K562 (cell line): ENCODE measurements around the gene RPL28. TPM values are rescaled to one million over a fixed set of nuclear protein-coding genes. Genes with fewer than 3 reads are reported as not detected.

Experiments used
- ATAC-seq: fragments of 200-7000 bp; cut with Tn5 transposase; 3 replicates; pipeline ENCODE4 v1.9.1; 2020; ENCODE audit warnings: moderate library complexity
- BruUV-seq: library from RNA; stranded (reverse); fragments of 400-500 nt; replicated peaks from 2 replicates; lab custom pipeline; 2021; lab: Mats Ljungman, UMichigan
- CTCF ChIA-PET: fragments of 300-600 bp; formaldehyde crosslinking; extraction: SDS; loops from one replicate; lab custom pipeline; 2021; ENCODE audit warnings: low intra/inter-chr PET ratio; lab: Yijun Ruan, JAX
- POLR2A ChIA-PET: fragments of 300-600, 350-650 bp; sonication (Branson Sonifier 250); formaldehyde crosslinking; extraction: SDS; loops from one replicate; lab custom pipeline; 2021; ENCODE audit warnings: antibody characterized with exemption, inconsistent platforms; lab: Yijun Ruan, JAX
- DNase-seq, 4 experiments: peaks; one replicate each; pipeline versions ENCODE4 v3.0.0 to v3.0.0-alpha.2; 2011 to 2018; ENCODE audit warnings: low spot score in 3 of 4, mixed read lengths in 3 of 4; ENCODE audit errors: extremely low read depth in 1 of 4
- FAIRE-seq: peaks from 2 replicates; lab custom pipeline; 2011; peaks lifted over from hg19 to GRCh38; lab: Jason Lieb, UNC
- H2AFZ ChIP-seq: 2 replicates; pipeline ENCODE4 v1.6.0; 2011; ENCODE audit warnings: low read depth, low read length, control low read depth, inconsistent platforms
- H3K27ac ChIP-seq: fragments of 200-600 bp; 3 replicates; pipeline ENCODE4 v1.8.0; 2011; ENCODE audit warnings: low read depth, mild to moderate bottlenecking, control low read depth, inconsistent platforms, low read length, moderate library complexity, mixed read lengths; ENCODE audit errors: extremely low read depth
- H3K27me3 ChIP-seq, 2 experiments: fragments of 300-600 bp in 1 of 2; 2 replicates in 1 of 2; 3 replicates in 1 of 2; pipeline versions ENCODE4 v1.6.0 to v1.8.0; 2011; ENCODE audit warnings: inconsistent platforms in 2 of 2, low read length in 2 of 2, mild to moderate bottlenecking in 1 of 2, mixed read lengths in 1 of 2, moderate library complexity in 1 of 2; ENCODE audit not compliant: control insufficient read depth in 2 of 2, insufficient read depth in 2 of 2
- H3K36me3 ChIP-seq: fragments of 300-600 bp; 3 replicates; pipeline ENCODE4 v1.8.0; 2011; ENCODE audit warnings: mild to moderate bottlenecking, low read length, inconsistent platforms; ENCODE audit not compliant: control insufficient read depth, insufficient read depth
- H3K4me1 ChIP-seq, 2 experiments: fragments of 200-600 bp in 1 of 2; replicated peaks in 1 of 2; 2 replicates in 1 of 2; 3 replicates in 1 of 2; pipeline versions ENCODE4 v1.5.1 to v1.8.0; 2011; ENCODE audit warnings: inconsistent platforms in 2 of 2, low read length in 2 of 2, mild to moderate bottlenecking in 1 of 2, mixed read lengths in 1 of 2, moderate library complexity in 1 of 2; ENCODE audit not compliant: control insufficient read depth in 2 of 2, insufficient read depth in 2 of 2
- H3K4me2 ChIP-seq: 2 replicates; pipeline ENCODE4 v1.6.1; 2011; ENCODE audit warnings: low read length, control low read depth, inconsistent platforms, mixed read lengths; ENCODE audit not compliant: insufficient read depth
- H3K4me3 ChIP-seq: fragments of 200-600 bp; sonication (generic), shearing (Covaris generic); 2 replicates; pipeline ENCODE4 v1.5.1; 2016; ENCODE audit warnings: control low read depth, inconsistent platforms
- H3K79me2 ChIP-seq: fragments of 200-600 bp; 3 replicates; pipeline ENCODE4 v1.8.0; 2011; ENCODE audit warnings: low read length, inconsistent platforms; ENCODE audit not compliant: control insufficient read depth, insufficient read depth
- H3K9ac ChIP-seq, 2 experiments: 2 replicates each; pipeline versions ENCODE4 v1.6.0 to v1.6.1; 2011; ENCODE audit warnings: low read depth in 2 of 2, low read length in 2 of 2, control low read depth in 1 of 2, inconsistent platforms in 1 of 2, mild to moderate bottlenecking in 1 of 2, mixed read lengths in 1 of 2; ENCODE audit not compliant: insufficient read depth in 1 of 2
- H3K9me1 ChIP-seq: one replicate; pipeline ENCODE4 v1.6.0; 2011; ENCODE audit warnings: inconsistent platforms, mild to moderate bottlenecking, low read length, moderate library complexity; ENCODE audit not compliant: control insufficient read depth, insufficient read depth
- H3K9me3 ChIP-seq: replicated peaks from 2 replicates; pipeline ENCODE4 v1.5.1; 2011; ENCODE audit warnings: low read depth, low read length, inconsistent platforms; ENCODE audit not compliant: control insufficient read depth, insufficient read depth
- H4K20me1 ChIP-seq: replicated peaks from 2 replicates; pipeline ENCODE4 v1.6.1; 2011; ENCODE audit warnings: low read length, inconsistent platforms, mixed read lengths; ENCODE audit not compliant: control insufficient read depth, insufficient read depth
- FIP1L1 ChIP-seq: fragments of 200-400 bp; formaldehyde crosslinking; IDR thresholded peaks from 2 replicates; pipeline ENCODE4 v1.6.1; 2018; ENCODE audit warnings: mild to moderate bottlenecking, low read depth, low read length; ENCODE audit not compliant: poor library complexity, severe bottlenecking
- ILF3 ChIP-seq: fragments of 450-650 bp; IDR thresholded peaks from 2 replicates; pipeline ENCODE4 v1.6.1; 2018; ENCODE audit warnings: antibody characterized with exemption, mild to moderate bottlenecking, moderate library complexity, borderline replicate concordance
- NCOR1 ChIP-seq: fragments of 450-650 bp; IDR thresholded peaks from 2 replicates; pipeline ENCODE4 v1.6.1; 2016; ENCODE audit warnings: mild to moderate bottlenecking, moderate library complexity
- NR2F6 ChIP-seq: fragments of 450-650 bp; formaldehyde crosslinking; IDR thresholded peaks from 2 replicates; pipeline ENCODE4 v1.4.0; 2020; ENCODE audit warnings: mild to moderate bottlenecking
- POLR2A ChIP-seq: fragments of 450-650 bp; conservative IDR thresholded peaks from 2 replicates; pipeline ENCODE4 v1.6.1; 2016
- POLR2AphosphoS5 ChIP-seq: IDR thresholded peaks from 2 replicates; pipeline ENCODE4 v1.6.1; 2011; ENCODE audit warnings: mild to moderate bottlenecking, low read depth, low read length, moderate library complexity; ENCODE audit not compliant: control insufficient read depth, insufficient read depth
- SIN3A ChIP-seq, 2 experiments: fragments of 150-350 bp in 1 of 2; IDR thresholded peaks; 2 replicates each; pipeline ENCODE4 v1.6.1; 2011 to 2016; ENCODE audit warnings: borderline replicate concordance in 2 of 2, low read depth in 2 of 2, low read length in 2 of 2, mild to moderate bottlenecking in 2 of 2, moderate library complexity in 2 of 2; ENCODE audit not compliant: control insufficient read depth in 1 of 2
- SMARCA5 ChIP-seq: fragments of 450-650 bp; IDR thresholded peaks from 2 replicates; pipeline ENCODE4 v1.6.1; 2016
- SUPT5H ChIP-seq: fragments of 450-650 bp; IDR thresholded peaks from 2 replicates; pipeline ENCODE4 v1.6.1; 2016
- WGBS: fragments of 100-300 bp; shearing (Covaris generic); methylation state at CpG from one replicate; pipeline ENCODE4 v1.1.6; 2016; ENCODE audit warnings: low coverage, mixed read lengths; ENCODE audit not compliant: insufficient coverage; ENCODE audit errors: missing lambda C conversion rate; 5-methylcytosine and 5-hydroxymethylcytosine counted together
- in situ Hi-C: fragments of 300-500 bp; cut with MboI; formaldehyde crosslinking; loops from 4 replicates; pipeline ENCODE4 v1.15.0; 2018; ENCODE audit warnings: inconsistent platforms, mixed read lengths
- intact Hi-C: fragments of 100-400 bp; cut with micrococcal nuclease; formaldehyde crosslinking; loops from 2 replicates; pipeline ENCODE4 v1.14.2; 2022
- polyA plus RNA-seq, 8 experiments: library from polyadenylated mRNA; depleted of rRNA in 4 of 8; stranded (reverse) in 5 of 8; unstranded in 3 of 8; fragments of >200 nt; fragmentation: Nextera tagmentation in 2 of 8; fragmentation: Illumina TruSeq in 1 of 8; extraction: Ambion mirVana in 2 of 8; extraction: Trizol in 1 of 8; gene quantifications; 2 replicates each; pipeline versions ENCODE4 v1.2.1 to v1.2.3, GENCODE V29; 2011 to 2014; ENCODE audit warnings: inconsistent platforms in 1 of 8, missing spikeins in 1 of 8
- total RNA-seq, 7 experiments: library from RNA; depleted of rRNA in 6 of 7; stranded (reverse); fragments of >200 nt in 6 of 7; fragmentation: Illumina TruSeq in 2 of 7; extraction: Trizol in 2 of 7; gene quantifications; 2 replicates each; pipeline versions ENCODE4 v1.2.1 to v1.2.3, GENCODE V29; 2011 to 2021; ENCODE audit warnings: low replicate concordance in 1 of 7
- TF ChIP-seq, protein P1 (sequence below): fragments of 200-400 bp; formaldehyde crosslinking; IDR thresholded peaks from 2 replicates; pipeline ENCODE4 v1.6.1; 2017; ENCODE audit warnings: mild to moderate bottlenecking, low read depth, low read length, moderate library complexity

The RPL28 gene
- total and polyA plus RNA-seq, 9 of the 15 experiments (the other 6 are each of a cell fraction or from before 2014, with no cell fraction given), result 124 to 3,106 (median 622) TPM

DNA sequence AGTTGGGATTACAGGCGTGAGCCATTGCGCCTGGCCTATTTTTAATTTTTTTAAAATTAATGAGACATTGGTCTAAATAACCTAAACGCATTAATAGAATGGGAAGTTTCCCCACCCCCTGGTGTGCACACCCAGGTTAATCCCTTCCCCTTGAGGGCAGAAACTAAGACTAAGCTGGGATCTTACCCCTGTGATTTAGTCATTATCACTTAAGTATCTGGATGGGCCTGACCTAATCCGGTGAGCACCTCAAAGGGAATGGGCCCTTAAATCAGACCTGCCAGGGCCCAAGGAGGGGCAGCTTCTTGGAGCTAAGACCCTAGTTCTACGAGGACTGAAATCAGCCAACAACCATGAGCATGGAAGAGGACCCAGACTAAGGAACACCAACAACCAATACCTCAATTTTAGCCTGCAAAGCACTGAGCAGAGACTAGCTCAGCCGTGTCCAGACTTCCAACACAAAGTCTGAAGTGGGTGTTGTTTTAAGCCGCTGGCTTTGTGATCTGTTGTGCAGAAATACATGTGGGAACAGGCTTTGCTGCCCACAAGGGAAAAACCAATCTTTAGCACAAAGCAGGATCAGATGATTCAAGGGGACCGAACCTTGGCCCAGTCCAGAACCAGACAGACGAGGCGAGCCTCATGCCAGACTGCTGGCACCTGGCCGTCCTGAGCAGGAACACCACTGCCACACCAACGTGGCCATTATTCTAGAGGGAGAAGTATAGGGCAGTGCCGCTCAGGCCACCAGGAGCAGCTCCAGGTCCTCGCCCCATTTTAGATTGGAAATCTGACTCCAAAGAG lies 14.8 kb downstream of the RPL28 start:
- no peak overlapping the region for H3K27ac ChIP-seq
- 0 out of 2 replicates have a peak, but pooled peaks have one; percentile 11 for TF ChIP-seq NCOR1
- peak; percentile 59 for TF ChIP-seq SUPT5H
- TF ChIP-seq FIP1L1, result no peak
- TF ChIP-seq, protein P1, sequence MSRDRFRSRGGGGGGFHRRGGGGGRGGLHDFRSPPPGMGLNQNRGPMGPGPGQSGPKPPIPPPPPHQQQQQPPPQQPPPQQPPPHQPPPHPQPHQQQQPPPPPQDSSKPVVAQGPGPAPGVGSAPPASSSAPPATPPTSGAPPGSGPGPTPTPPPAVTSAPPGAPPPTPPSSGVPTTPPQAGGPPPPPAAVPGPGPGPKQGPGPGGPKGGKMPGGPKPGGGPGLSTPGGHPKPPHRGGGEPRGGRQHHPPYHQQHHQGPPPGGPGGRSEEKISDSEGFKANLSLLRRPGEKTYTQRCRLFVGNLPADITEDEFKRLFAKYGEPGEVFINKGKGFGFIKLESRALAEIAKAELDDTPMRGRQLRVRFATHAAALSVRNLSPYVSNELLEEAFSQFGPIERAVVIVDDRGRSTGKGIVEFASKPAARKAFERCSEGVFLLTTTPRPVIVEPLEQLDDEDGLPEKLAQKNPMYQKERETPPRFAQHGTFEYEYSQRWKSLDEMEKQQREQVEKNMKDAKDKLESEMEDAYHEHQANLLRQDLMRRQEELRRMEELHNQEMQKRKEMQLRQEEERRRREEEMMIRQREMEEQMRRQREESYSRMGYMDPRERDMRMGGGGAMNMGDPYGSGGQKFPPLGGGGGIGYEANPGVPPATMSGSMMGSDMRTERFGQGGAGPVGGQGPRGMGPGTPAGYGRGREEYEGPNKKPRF, result no peak
- no peak for TF ChIP-seq NR2F6 (CRISPR knock-in tag)
- TF ChIP-seq ILF3, result 0 out of 2 replicates have a peak, but pooled peaks have one; percentile 14
- no peak for TF ChIP-seq SMARCA5
- TF ChIP-seq POLR2A, result peak; percentile 56
- peak; percentile 69 for TF ChIP-seq POLR2AphosphoS5
- TF ChIP-seq SIN3A (IDR thresholded peaks at IDR 0.05; ENCODE audit: borderline replicate concordance in 2 of 2, control insufficient read depth in 1 of 2, low read depth in 2 of 2, low read length in 2 of 2), result peak in 1 of 2 experiments; percentile 11; a peak in 1 of 4 replicates

More for the DNA sequence above, 14.8 kb downstream of the RPL28 start:
- peak; percentile 62 for ATAC-seq
- H3K27me3 ChIP-seq, result no peaks in the 10 kb centered on the region
- H3K9ac ChIP-seq, result peak overlapping the region in 1 of 2 experiments; percentile 80; a peak in 1 of 4 replicates
- peak; percentile 35 for FAIRE-seq
- H3K9me1 ChIP-seq, result peaks cover under 1% of the 10 kb centered on the region
- WGBS, result 82% methylated on average over 14 of the region's 14 CpGs
- no peak overlapping the region for H2AFZ ChIP-seq
- intact Hi-C loops (no loop called here), in situ Hi-C loops (no loop called here)
- DNase-seq, result no peak
- ChIA-PET CTCF (no interaction called here), POLR2A (interaction anchor here (0.5 to 5.1 kb wide), 14 partner anchors 12 to 225 kb away, joined by 3 to 97 read pairs (median 5); partner anchors contain the start of genes ISOC2, PPP6R1, PTPRH and RPL28)
- no TSS peak for BruUV-seq
- H3K4me3 ChIP-seq, result no peak overlapping the region
- H3K79me2 ChIP-seq, result peaks cover 27% of the 10 kb centered on the region
- no peak overlapping the region for H3K4me2 ChIP-seq
- H4K20me1 ChIP-seq, result peaks cover 29% of the 10 kb centered on the region
- no peaks in the 10 kb centered on the region for H3K9me3 ChIP-seq
- H3K36me3 ChIP-seq, result peaks cover 46% of the 10 kb centered on the region
- H3K4me1 ChIP-seq, result peaks cover 2 to 21% of the 10 kb centered on the region in 2 experiments; a peak in 4 of 5 replicates
